A549 (cell line): ENCODE measurements around the gene SHLD1.

Experiments
- CBX2 ChIP-seq: fragments of 200-600 bp; sonication (generic); IDR thresholded peaks from 2 replicates; pipeline ENCODE4 v1.6.1; 2016; ENCODE audit warnings: low read depth, mild to moderate bottlenecking, borderline replicate concordance
- CBX8 ChIP-seq: fragments of 200-600 bp; sonication (generic); IDR thresholded peaks from 2 replicates; pipeline ENCODE4 v1.6.1; 2016
- CHD2 ChIP-seq: fragments of 150-350 bp; IDR thresholded peaks from 2 replicates; pipeline ENCODE4 v1.6.1; 2014; ENCODE audit warnings: low read length; ENCODE audit not compliant: partially characterized antibody
- JUN ChIP-seq, 2 experiments: fragments of >200 bp; sonication (Bioruptor Twin); formaldehyde crosslinking; IDR thresholded peaks; 2 replicates in 1 of 2; 3 replicates in 1 of 2; pipeline ENCODE4 v1.6.1; 2016 to 2017
- KDM1A ChIP-seq: fragments of 200-600 bp; sonication (generic); IDR thresholded peaks from 2 replicates; pipeline ENCODE4 v1.6.1; 2016; ENCODE audit warnings: low read depth, mild to moderate bottlenecking
- NR3C1 ChIP-seq: fragments of >200 bp; sonication (Bioruptor Twin); formaldehyde crosslinking; IDR thresholded peaks from 3 replicates; pipeline ENCODE4 v1.6.1; 2017
- POLR2A ChIP-seq: IDR thresholded peaks from 2 replicates; pipeline ENCODE4 v1.6.1; 2012; ENCODE audit warnings: mild to moderate bottlenecking, low read length
- RCOR1 ChIP-seq: fragments of 150-350 bp; IDR thresholded peaks from 2 replicates; pipeline ENCODE4 v1.6.1; 2014; ENCODE audit warnings: antibody characterized with exemption, low read length, low read depth
- SMC3 ChIP-seq: fragments of >200 bp; sonication (Bioruptor Twin); formaldehyde crosslinking; IDR thresholded peaks from 3 replicates; pipeline ENCODE4 v1.6.1; 2018; ENCODE audit warnings: inconsistent platforms
- TF ChIP-seq, protein P1 (sequence below): fragments of >200 bp; sonication (Bioruptor Twin); formaldehyde crosslinking; IDR thresholded peaks from 3 replicates; pipeline ENCODE4 v1.5.1; 2016
- TF ChIP-seq, protein P2 (sequence below): IDR thresholded peaks from 2 replicates; pipeline ENCODE4 v1.6.1; 2012
- TF ChIP-seq, protein P3 (sequence below): fragments of 450-650 bp; IDR thresholded peaks from 2 replicates; pipeline ENCODE4 v1.6.1; 2014; ENCODE audit warnings: antibody characterized with exemption
- TF ChIP-seq, protein P4 (sequence below): fragments of >200 bp; sonication (Bioruptor Twin); formaldehyde crosslinking; IDR thresholded peaks from 3 replicates; pipeline ENCODE4 v1.6.1; 2016
- TF ChIP-seq, protein P5 (sequence below): fragments of 150-350 bp; IDR thresholded peaks from 2 replicates; pipeline ENCODE4 v1.6.1; 2014; ENCODE audit warnings: low read depth, mild to moderate bottlenecking, low read length

DNA sequence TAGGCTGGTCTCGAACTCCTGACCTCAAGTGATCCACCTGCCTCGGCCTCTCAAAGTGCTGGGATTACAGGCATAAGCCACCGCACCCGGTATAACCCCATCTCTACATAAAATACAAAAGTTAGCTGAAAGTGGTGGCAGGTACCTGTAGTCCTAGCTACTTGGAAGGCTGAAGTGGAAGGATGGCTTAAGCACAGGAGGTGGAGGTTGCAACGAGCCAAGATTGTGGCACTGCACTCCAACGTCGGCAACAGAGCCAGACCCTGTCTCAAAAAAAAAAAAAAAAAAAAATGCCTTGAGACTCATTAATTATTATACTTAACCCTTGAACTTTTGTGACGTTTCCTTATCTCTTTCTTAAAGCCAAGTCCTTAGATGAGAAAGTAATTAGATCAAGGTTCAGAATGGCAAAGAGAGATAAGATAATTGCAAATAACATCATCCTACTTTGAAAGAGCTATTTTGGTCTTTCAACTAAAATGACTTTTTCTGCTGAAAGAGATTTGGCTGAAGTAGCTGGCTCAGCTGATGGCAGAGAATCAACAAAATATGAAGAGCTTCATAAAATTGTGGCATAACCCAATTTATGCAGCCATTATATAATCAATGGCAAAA lies 4.7 kb upstream of the SHLD1 start:
- TF ChIP-seq, protein P1, sequence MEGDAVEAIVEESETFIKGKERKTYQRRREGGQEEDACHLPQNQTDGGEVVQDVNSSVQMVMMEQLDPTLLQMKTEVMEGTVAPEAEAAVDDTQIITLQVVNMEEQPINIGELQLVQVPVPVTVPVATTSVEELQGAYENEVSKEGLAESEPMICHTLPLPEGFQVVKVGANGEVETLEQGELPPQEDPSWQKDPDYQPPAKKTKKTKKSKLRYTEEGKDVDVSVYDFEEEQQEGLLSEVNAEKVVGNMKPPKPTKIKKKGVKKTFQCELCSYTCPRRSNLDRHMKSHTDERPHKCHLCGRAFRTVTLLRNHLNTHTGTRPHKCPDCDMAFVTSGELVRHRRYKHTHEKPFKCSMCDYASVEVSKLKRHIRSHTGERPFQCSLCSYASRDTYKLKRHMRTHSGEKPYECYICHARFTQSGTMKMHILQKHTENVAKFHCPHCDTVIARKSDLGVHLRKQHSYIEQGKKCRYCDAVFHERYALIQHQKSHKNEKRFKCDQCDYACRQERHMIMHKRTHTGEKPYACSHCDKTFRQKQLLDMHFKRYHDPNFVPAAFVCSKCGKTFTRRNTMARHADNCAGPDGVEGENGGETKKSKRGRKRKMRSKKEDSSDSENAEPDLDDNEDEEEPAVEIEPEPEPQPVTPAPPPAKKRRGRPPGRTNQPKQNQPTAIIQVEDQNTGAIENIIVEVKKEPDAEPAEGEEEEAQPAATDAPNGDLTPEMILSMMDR = no peak
- TF ChIP-seq POLR2A = no peak
- no peak for TF ChIP-seq CBX8
- TF ChIP-seq RCOR1 = no peak
- TF ChIP-seq, protein P2, sequence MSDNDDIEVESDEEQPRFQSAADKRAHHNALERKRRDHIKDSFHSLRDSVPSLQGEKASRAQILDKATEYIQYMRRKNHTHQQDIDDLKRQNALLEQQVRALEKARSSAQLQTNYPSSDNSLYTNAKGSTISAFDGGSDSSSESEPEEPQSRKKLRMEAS = no peak
- TF ChIP-seq, protein P3, sequence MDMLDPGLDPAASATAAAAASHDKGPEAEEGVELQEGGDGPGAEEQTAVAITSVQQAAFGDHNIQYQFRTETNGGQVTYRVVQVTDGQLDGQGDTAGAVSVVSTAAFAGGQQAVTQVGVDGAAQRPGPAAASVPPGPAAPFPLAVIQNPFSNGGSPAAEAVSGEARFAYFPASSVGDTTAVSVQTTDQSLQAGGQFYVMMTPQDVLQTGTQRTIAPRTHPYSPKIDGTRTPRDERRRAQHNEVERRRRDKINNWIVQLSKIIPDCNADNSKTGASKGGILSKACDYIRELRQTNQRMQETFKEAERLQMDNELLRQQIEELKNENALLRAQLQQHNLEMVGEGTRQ = no peak
- TF ChIP-seq, protein P4, sequence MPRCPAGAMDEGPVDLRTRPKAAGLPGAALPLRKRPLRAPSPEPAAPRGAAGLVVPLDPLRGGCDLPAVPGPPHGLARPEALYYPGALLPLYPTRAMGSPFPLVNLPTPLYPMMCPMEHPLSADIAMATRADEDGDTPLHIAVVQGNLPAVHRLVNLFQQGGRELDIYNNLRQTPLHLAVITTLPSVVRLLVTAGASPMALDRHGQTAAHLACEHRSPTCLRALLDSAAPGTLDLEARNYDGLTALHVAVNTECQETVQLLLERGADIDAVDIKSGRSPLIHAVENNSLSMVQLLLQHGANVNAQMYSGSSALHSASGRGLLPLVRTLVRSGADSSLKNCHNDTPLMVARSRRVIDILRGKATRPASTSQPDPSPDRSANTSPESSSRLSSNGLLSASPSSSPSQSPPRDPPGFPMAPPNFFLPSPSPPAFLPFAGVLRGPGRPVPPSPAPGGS = no peak
- no peak for TF ChIP-seq SMC3
- no peak for TF ChIP-seq JUN (IDR thresholded peaks at IDR 0.05)
- TF ChIP-seq, protein P5, sequence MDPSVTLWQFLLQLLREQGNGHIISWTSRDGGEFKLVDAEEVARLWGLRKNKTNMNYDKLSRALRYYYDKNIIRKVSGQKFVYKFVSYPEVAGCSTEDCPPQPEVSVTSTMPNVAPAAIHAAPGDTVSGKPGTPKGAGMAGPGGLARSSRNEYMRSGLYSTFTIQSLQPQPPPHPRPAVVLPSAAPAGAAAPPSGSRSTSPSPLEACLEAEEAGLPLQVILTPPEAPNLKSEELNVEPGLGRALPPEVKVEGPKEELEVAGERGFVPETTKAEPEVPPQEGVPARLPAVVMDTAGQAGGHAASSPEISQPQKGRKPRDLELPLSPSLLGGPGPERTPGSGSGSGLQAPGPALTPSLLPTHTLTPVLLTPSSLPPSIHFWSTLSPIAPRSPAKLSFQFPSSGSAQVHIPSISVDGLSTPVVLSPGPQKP = no peak
- no peak for TF ChIP-seq CBX2
- TF ChIP-seq CHD2 = no peak
- no peak for TF ChIP-seq KDM1A
- no peak for TF ChIP-seq NR3C1
